Activated CD8-positive, alpha-beta T cell treated with anti-CD3 and anti-CD28 coated beads for 36 hours (primary cell): Measurements from ENCODE around the gene FRMD4B. TPM values are rescaled to one million over a fixed set of nuclear protein-coding genes. Genes with fewer than 3 reads are reported as not detected.

Source experiments
- ATAC-seq: fragments of 200-7000 bp; cut with Tn5 transposase; one replicate; pipeline ENCODE4 v1.10.0; 2021; ENCODE audit warnings: mild to moderate bottlenecking, moderate library complexity
- CTCF ChIA-PET: fragments of 350-600 bp; sonication (Branson Sonifier 250); formaldehyde crosslinking; loops from one replicate; lab custom pipeline; 2021; ENCODE audit warnings: antibody characterized with exemption; lab: Charles Lee
- POLR2A ChIA-PET: fragments of 350-600 bp; sonication (Branson Sonifier 250); formaldehyde crosslinking; loops from one replicate; lab custom pipeline; 2021; ENCODE audit warnings: antibody characterized with exemption; lab: Charles Lee
- DNase-seq: peaks from one replicate; pipeline ENCODE4 v3.0.0-alpha.2; 2020
- H3K27ac Mint-ChIP-seq: one replicate; pipeline ENCODE4 v1.8.0; 2021; ENCODE audit warnings: mild to moderate bottlenecking, mixed read lengths
- H3K27me3 Mint-ChIP-seq: one replicate; pipeline ENCODE4 v1.8.0; 2021; ENCODE audit warnings: mixed read lengths
- H3K36me3 Mint-ChIP-seq: one replicate; pipeline ENCODE4 v1.8.0; 2021; ENCODE audit warnings: low read depth, mixed read lengths
- H3K4me1 Mint-ChIP-seq: one replicate; pipeline ENCODE4 v1.8.0; 2021; ENCODE audit warnings: low read depth, mixed read lengths
- H3K4me3 Mint-ChIP-seq: one replicate; pipeline ENCODE4 v1.8.0; 2021; ENCODE audit warnings: mild to moderate bottlenecking, moderate library complexity, mixed read lengths
- H3K9me3 Mint-ChIP-seq: one replicate; pipeline ENCODE4 v1.8.0; 2021; ENCODE audit warnings: mixed read lengths
- intact Hi-C: fragments of 100-400 bp; cut with micrococcal nuclease; formaldehyde crosslinking; loops from one replicate; pipeline ENCODE4 v1.10.0; 2022
- total RNA-seq, 2 experiments: library from RNA; stranded (reverse); gene quantifications; one replicate each; pipeline ENCODE4 v1.2.3, GENCODE V29; 2021
- TF ChIP-seq, protein P1 (sequence below): fragments of 200-600 bp; IDR thresholded peaks from one replicate; pipeline ENCODE4 v1.8.0; 2022; ENCODE audit warnings: antibody characterized with exemption, mild to moderate bottlenecking

FRMD4B gene
- total RNA-seq, 2 experiments from 2014 or later, result 11.7 to 11.8 TPM

GRCh38 chr3:69205385-69205784 is 180.5 kb downstream of the FRMD4B start:
- ATAC-seq (no peak), DNase-seq (peak; percentile 39)
- peak overlapping the region; percentile 82 for H3K27ac Mint-ChIP-seq
- ChIA-PET POLR2A (no interaction called here), CTCF (no interaction called here)
- H3K27me3 Mint-ChIP-seq, result no peaks in the 10 kb centered on the region
- H3K9me3 Mint-ChIP-seq, result peaks cover 3% of the 10 kb centered on the region
- intact Hi-C loops, result no loop called here
- TF ChIP-seq, protein P1, sequence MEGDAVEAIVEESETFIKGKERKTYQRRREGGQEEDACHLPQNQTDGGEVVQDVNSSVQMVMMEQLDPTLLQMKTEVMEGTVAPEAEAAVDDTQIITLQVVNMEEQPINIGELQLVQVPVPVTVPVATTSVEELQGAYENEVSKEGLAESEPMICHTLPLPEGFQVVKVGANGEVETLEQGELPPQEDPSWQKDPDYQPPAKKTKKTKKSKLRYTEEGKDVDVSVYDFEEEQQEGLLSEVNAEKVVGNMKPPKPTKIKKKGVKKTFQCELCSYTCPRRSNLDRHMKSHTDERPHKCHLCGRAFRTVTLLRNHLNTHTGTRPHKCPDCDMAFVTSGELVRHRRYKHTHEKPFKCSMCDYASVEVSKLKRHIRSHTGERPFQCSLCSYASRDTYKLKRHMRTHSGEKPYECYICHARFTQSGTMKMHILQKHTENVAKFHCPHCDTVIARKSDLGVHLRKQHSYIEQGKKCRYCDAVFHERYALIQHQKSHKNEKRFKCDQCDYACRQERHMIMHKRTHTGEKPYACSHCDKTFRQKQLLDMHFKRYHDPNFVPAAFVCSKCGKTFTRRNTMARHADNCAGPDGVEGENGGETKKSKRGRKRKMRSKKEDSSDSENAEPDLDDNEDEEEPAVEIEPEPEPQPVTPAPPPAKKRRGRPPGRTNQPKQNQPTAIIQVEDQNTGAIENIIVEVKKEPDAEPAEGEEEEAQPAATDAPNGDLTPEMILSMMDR, result no peak
- peaks cover 6% of the 10 kb centered on the region for H3K36me3 Mint-ChIP-seq
- peaks cover 64% of the 10 kb centered on the region for H3K4me1 Mint-ChIP-seq
- H3K4me3 Mint-ChIP-seq, result no peak overlapping the region

DNA sequence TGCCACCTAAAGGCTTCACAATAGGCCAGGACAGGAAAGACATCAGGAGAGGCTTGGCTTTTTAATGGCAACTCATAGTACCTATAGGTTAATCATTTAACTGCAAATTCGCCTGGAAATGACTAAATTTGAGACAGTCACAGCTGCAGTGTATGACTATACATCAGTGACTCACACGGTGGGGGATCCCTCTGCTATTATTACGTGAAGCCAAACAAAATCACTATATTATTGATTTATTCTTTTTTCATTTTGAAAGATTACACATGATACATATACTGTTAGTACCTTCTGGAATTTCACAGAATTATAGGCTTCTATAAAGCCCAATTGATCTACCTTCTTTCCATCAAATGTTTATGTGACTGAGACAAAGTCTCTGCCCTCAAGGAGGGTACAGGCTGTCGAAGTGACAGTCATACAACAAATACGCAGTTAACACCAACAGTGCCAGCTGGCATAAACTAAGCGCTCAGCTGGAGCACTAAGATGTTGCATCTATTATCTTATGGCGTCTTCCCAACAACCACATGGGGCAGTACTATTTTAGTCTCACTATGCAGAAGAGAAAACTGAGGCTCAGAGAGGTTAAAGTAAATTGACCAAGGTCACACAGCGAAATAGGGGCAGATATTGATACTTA is 181.5 kb downstream of the FRMD4B start:
- intact Hi-C loops, result no loop called here
- peak overlapping the region; percentile 45 for H3K4me3 Mint-ChIP-seq
- peak; percentile 68 for ATAC-seq

GRCh38 chr3:69203631-69204314 is 182.1 kb downstream of the FRMD4B start:
- H3K4me1 Mint-ChIP-seq, result peaks cover 66% of the 10 kb centered on the region
- intact Hi-C loops, result no loop called here
- peaks cover 3% of the 10 kb centered on the region for H3K36me3 Mint-ChIP-seq
- H3K9me3 Mint-ChIP-seq, result peaks cover 3% of the 10 kb centered on the region
- peak overlapping the region; percentile 91 for H3K27ac Mint-ChIP-seq
- ChIA-PET CTCF (interaction anchor here (0.8 to 2.2 kb wide), 3 partner anchors 42 to 103 kb away, joined by 3 to 5 read pairs (median 4); no protein-coding TSS in a partner anchor), POLR2A (interaction anchor here (0.5 to 1.0 kb wide), 3 partner anchors 9 to 114 kb away, joined by 3 to 4 read pairs (median 3); no protein-coding TSS in a partner anchor)
- H3K4me3 Mint-ChIP-seq, result peak overlapping the region; percentile 45
- ATAC-seq (no peak), DNase-seq (no peak)
- H3K27me3 Mint-ChIP-seq, result no peaks in the 10 kb centered on the region
- TF ChIP-seq, protein P1, result no peak

More for the DNA sequence above, 181.5 kb downstream of the FRMD4B start:
- H3K27me3 Mint-ChIP-seq, result no peaks in the 10 kb centered on the region
- H3K36me3 Mint-ChIP-seq, result peaks cover 3% of the 10 kb centered on the region
- peaks cover 65% of the 10 kb centered on the region for H3K4me1 Mint-ChIP-seq
- H3K27ac Mint-ChIP-seq, result peak overlapping the region; percentile 91
- CTCF ChIA-PET, result no interaction called here
- peak; percentile 78 for DNase-seq
- TF ChIP-seq, protein P1, result no peak
- POLR2A ChIA-PET, result interaction anchor here (1.0 kb wide), 1 partner anchor 8 kb away, joined by 3 read pairs; no protein-coding TSS in a partner anchor
- peaks cover 3% of the 10 kb centered on the region for H3K9me3 Mint-ChIP-seq

- H3K4me3 Mint-ChIP-seq, result no peak overlapping the region
- peaks cover 17% of the 10 kb centered on the region for H3K36me3 Mint-ChIP-seq
- CTCF ChIA-PET, result interaction anchor here (0.8 to 4.7 kb wide), 4 partner anchors 10 to 105 kb away, joined by 4 to 56 read pairs (median 6); no protein-coding TSS in a partner anchor
- POLR2A ChIA-PET, result interaction anchor here (1.0 to 2.3 kb wide), 2 partner anchors 9 to 11 kb away, joined by 4 to 13 read pairs; no protein-coding TSS in a partner anchor
- H3K4me1 Mint-ChIP-seq, result peaks cover 82% of the 10 kb centered on the region
- H3K27me3 Mint-ChIP-seq, result no peaks in the 10 kb centered on the region
- TF ChIP-seq, protein P1, result no peak
- ATAC-seq, result no peak
- no peaks in the 10 kb centered on the region for H3K9me3 Mint-ChIP-seq
- H3K27ac Mint-ChIP-seq, result no peak overlapping the region
- intact Hi-C loops, result no loop called here
- no peak for DNase-seq
Measured at GRCh38 chr3:69201658-69202057, 184.2 kb downstream of the FRMD4B start.
